D721Med (cell line): Measurements from ENCODE around the gene NOP56.
A peak's percentile ranks its signal among the peaks of the same experiment; 100 is the strongest.
"Not testable (repeated sequence)": the region's sequence is repeated elsewhere in the genome, so short reads cannot be mapped to it uniquely, and the experiment has no call there.

Source experiments
- DNase-seq: peaks from one replicate; pipeline ENCODE4 v3.0.0; 2011; ENCODE audit warnings: low spot score; ENCODE audit not compliant: insufficient read length
- FAIRE-seq: peaks from 2 replicates; lab custom pipeline; 2011; peaks lifted over from hg19 to GRCh38; lab: Jason Lieb, UNC
- TF ChIP-seq, protein P1 (sequence below): IDR thresholded peaks from 2 replicates; pipeline ENCODE4 v1.5.1; 2012; ENCODE audit warnings: mild to moderate bottlenecking, control low read depth; ENCODE audit not compliant: insufficient read depth; ENCODE audit errors: missing control alignments

Gene NOP56

DNA sequence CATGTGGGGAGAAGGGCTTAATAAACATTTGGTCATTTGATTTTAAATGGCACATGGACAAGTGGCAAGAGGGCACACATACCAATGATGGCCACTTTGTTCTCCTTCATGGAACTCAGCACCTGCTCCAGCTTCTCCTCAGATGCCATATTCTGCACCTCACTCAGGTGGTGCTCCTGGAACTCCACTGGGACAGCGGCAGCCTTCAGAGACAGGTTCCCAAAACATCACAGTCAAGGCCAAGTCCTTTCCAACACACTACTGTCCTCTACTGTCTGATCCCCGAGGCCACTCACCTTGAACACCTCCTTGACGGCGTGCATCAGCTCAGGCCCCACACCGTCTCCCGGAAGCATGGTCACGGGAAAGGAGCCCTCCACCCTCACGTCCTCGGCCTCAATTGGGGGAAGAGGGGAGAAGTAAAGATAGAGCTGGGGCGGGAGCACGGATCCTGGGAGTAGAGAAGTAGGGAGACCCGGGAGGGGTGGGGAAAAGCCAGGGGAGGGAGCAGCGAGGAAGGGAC, 11.0 kb downstream of the NOP56 start:
- FAIRE-seq (no peak), DNase-seq (no peak)
- TF ChIP-seq, protein P1, sequence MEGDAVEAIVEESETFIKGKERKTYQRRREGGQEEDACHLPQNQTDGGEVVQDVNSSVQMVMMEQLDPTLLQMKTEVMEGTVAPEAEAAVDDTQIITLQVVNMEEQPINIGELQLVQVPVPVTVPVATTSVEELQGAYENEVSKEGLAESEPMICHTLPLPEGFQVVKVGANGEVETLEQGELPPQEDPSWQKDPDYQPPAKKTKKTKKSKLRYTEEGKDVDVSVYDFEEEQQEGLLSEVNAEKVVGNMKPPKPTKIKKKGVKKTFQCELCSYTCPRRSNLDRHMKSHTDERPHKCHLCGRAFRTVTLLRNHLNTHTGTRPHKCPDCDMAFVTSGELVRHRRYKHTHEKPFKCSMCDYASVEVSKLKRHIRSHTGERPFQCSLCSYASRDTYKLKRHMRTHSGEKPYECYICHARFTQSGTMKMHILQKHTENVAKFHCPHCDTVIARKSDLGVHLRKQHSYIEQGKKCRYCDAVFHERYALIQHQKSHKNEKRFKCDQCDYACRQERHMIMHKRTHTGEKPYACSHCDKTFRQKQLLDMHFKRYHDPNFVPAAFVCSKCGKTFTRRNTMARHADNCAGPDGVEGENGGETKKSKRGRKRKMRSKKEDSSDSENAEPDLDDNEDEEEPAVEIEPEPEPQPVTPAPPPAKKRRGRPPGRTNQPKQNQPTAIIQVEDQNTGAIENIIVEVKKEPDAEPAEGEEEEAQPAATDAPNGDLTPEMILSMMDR, result no peak

DNA sequence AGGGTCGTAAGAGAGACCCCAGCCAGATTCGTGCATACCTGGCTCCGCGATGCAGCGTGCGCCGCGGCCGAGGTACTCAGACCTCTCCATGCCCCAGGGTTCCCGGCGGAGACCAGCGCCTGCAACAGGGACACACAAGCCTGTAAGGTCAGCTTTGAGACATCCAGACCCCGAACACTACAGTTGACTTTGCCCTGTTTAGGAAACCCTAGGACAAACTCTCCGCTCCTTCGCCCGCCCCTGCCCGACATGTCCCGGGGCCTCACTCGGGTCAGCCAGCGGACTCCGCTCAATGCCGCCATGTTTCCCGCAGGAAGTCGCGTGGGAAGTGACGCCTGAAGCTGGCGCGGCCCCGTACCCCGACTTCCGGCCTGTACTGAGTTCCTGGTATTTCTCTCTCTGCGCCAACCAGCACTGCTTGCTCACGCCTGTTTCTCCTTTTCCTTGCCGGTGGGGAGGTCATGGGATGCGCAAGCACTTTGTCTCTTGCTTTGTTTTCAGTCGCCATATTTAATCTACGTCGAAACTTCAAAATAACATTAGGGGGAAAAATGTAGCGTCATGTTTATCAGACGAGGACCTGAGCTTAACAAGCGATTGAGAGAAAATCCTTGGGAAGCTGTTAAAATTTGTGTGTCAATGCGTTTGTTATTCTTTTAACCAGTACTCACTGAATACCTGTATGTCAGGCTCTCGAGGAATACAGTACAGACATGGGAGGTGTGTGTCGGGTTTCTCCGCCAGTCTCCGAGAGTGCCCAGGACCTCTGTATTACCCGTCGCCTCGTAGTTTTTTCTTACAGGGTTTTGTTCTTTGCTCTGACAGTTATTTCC, 11.7 kb downstream of the NOP56 start, which contains the start of gene IDH3B:
IDH3B (minus strand) TSS at position 330 of the 833 bp plus-strand sequence; CDS start at position 302, 28 bp downstream.
- FAIRE-seq, result no peak
- TF ChIP-seq, protein P1, result no peak
- DNase-seq, result peak; percentile 53

DNA sequence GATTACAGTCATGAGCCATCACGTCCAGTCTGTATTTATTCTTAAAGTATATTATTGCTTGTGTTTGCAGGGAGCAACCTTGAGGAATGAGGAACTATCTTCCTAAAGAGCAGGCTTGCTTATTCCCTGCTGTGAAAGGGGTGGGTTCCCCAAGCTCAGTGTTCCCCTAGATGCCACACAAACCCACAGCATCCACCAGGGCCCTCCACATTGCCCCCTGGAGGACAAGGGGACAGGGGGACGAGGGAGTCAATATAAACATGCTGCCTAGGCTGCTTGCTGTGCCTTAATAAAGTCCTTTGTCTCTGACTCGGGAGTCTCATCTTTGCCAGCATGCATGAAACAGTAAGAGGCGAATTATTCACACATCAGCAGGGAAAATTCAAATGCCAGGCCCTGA, 19.5 kb downstream of the NOP56 start:
- TF ChIP-seq, protein P1, result peak; percentile 19
- FAIRE-seq (no peak), DNase-seq (no peak)

DNA sequence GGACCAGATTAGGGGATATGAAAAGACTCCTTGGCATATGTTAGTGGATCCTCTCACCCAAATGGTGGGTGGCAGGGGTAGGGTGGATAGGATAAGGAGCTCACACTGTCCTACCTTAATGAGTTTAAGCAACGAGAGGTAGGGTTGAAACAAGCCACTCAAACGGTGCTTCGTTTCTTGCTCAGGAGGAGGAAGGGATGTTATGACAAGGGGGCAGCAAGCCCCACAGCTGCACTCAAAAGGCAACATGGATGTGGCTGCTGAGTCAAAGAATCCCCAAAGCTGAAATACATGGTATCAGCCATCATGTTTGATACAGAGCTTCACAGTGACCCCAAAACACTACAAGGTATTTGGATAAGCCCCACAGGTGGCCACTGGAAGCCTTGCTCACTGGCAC, 20.0 kb downstream of the NOP56 start:
- TF ChIP-seq, protein P1, result no peak
- FAIRE-seq (no peak), DNase-seq (no peak)

DNA sequence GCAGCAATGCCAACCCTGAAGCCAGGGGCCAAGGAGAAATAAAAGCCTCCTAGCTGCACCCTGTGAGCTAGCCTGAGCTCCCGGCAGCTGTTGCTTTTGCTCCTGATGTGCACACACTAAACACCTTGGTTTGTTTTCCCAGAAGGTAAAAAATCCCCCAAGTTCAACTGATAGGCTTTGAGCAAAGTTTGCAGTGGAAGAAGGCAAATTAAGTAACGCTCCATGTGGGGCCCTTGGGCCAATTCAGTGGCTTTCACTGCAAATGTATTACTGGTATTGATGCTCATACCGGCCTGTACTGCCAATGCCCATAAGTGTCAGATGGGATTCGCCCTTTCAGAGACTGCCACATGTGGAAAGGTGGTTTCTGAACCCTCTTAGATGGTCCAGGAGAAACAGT, 21.0 kb downstream of the NOP56 start:
- no peak for FAIRE-seq

DNA sequence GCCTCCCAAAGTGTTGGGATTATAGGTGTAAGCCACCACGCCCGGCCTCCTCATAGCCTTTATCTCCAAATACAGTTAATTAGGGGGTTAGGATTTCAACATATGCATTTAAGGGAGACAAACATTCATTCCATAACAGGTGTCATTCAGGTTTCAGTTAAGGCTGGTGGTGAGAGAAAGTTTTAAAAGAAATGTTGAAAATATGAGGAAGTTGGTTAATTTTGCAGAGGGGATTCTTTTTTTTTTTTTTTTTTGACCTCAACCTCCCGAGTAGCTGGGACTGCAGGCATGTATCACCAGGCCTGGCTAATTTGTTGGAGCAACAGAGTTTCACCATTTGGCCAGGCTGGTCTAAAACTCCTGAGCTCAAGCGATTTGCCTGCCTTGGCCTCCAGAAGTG, 27.6 kb downstream of the NOP56 start:
- no peak for DNase-seq
- FAIRE-seq, result no peak

More for the DNA sequence above, 21.0 kb downstream of the NOP56 start:
- TF ChIP-seq, protein P1, result no peak
- DNase-seq, result no peak

DNA sequence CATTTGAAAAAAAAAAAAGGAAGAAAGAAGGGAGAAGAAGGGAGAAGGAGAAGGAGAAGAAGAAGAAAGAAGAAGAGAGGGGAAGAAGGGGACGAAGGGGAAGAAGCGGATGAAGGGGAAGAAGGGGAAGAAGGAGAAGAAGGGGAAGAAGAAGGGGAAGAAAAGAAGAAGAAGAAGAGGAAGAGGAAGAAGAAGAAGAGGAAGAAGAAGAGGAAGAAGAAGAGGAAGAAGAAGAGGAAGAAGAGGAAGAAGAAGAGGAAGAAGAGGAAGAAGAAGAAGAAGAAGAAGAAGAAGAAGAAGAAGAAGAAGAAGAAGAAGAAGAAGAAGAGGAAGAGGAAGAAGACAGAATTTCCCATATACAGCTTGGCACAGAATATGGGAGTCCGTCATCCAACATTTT, 29.6 kb downstream of the NOP56 start:
- not testable (repeated sequence) for DNase-seq, FAIRE-seq

More for the DNA sequence above, 27.6 kb downstream of the NOP56 start:
- TF ChIP-seq, protein P1, result no peak

DNA sequence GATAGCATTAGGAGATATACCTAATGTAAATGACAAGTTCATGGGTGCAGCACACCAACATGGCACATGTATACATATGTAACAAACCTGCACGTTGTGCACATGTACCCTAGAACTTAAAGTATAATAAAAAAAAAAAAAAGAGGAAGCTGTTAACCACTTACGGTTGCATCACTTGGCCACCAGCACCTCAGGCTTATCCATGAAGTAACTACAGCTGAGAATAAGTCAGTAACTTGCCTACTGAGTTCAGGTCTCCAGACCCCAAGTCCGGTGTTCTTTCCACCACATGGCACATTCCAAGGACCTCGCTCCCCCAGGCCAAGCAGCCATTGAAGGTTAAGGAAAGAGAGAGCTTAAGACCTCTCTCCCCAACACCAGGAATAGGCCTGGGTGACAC, 32.4 kb downstream of the NOP56 start:
- not testable (repeated sequence) for FAIRE-seq, DNase-seq
